CD4-positive, alpha-beta T cell (primary cell): ENCODE results near the gene AJUBA. TPM values are rescaled to one million over a fixed set of nuclear protein-coding genes. Genes with fewer than 3 reads are reported as not detected.

Experiments
- ATAC-seq: fragments of 200-7000 bp; cut with Tn5 transposase; one replicate; pipeline ENCODE4 v1.10.0; 2022; ENCODE audit warnings: mild to moderate bottlenecking; ENCODE audit not compliant: poor library complexity
- CTCF ChIA-PET: fragments of 350-600 bp; sonication (Branson Sonifier 250); formaldehyde crosslinking; loops from one replicate; lab custom pipeline; 2021; ENCODE audit warnings: antibody characterized with exemption, inconsistent platforms; lab: Charles Lee
- POLR2A ChIA-PET: fragments of 350-600 bp; sonication (Branson Sonifier 250); formaldehyde crosslinking; loops from one replicate; lab custom pipeline; 2021; ENCODE audit warnings: antibody characterized with exemption, inconsistent platforms; lab: Charles Lee
- DNase-seq, 14 experiments: peaks; one replicate each; pipeline ENCODE4 v3.0.0-alpha.2; 2013 to 2020; ENCODE audit warnings: mixed read lengths in 2 of 14
- H3K27ac ChIP-seq, 2 donors: one replicate each; pipeline versions ENCODE4 v1.5.1 to v1.7.0; 2013; ENCODE audit warnings: low read length in 2 of 2, low read depth in 1 of 2, mild to moderate bottlenecking in 1 of 2
- H3K27me3 ChIP-seq, 2 experiments: 1 replicate in 1 of 2; 2 replicates in 1 of 2; pipeline versions ENCODE4 v1.6.1 to v1.7.0; 2013; ENCODE audit warnings: low read length in 2 of 2, control low read depth in 1 of 2, mild to moderate bottlenecking in 1 of 2, moderate library complexity in 1 of 2; ENCODE audit not compliant: insufficient read depth in 2 of 2, control insufficient read depth in 1 of 2
- H3K36me3 ChIP-seq: one replicate; pipeline ENCODE4 v1.6.1; 2013; ENCODE audit warnings: low read length, control low read depth; ENCODE audit not compliant: insufficient read depth
- H3K4me1 ChIP-seq: one replicate; pipeline ENCODE4 v1.6.1; 2013; ENCODE audit warnings: low read length, control low read depth; ENCODE audit not compliant: insufficient read depth
- H3K4me3 ChIP-seq: one replicate; pipeline ENCODE4 v1.5.1; 2013; ENCODE audit warnings: mild to moderate bottlenecking, low read length, moderate library complexity
- H3K9me3 ChIP-seq, 2 experiments: 1 replicate in 1 of 2; 2 replicates in 1 of 2; pipeline versions ENCODE4 v1.6.1 to v1.7.0; 2013; ENCODE audit warnings: low read length in 2 of 2, mild to moderate bottlenecking in 2 of 2, control low read depth in 1 of 2, moderate library complexity in 1 of 2; ENCODE audit not compliant: control insufficient read depth in 1 of 2, insufficient read depth in 1 of 2
- H3K27ac Mint-ChIP-seq: one replicate; pipeline ENCODE4 v1.8.0; 2020; ENCODE audit warnings: mixed read lengths
- H3K27me3 Mint-ChIP-seq: one replicate; pipeline ENCODE4 v1.8.0; 2021; ENCODE audit warnings: mixed read lengths
- H3K36me3 Mint-ChIP-seq: one replicate; pipeline ENCODE4 v1.8.0; 2021; ENCODE audit warnings: low read depth, mixed read lengths
- H3K4me1 Mint-ChIP-seq: one replicate; pipeline ENCODE4 v1.8.0; 2021; ENCODE audit warnings: low read depth, mixed read lengths
- H3K4me3 Mint-ChIP-seq: one replicate; pipeline ENCODE4 v1.8.0; 2020; ENCODE audit warnings: mild to moderate bottlenecking, mixed read lengths
- H3K9me3 Mint-ChIP-seq: one replicate; pipeline ENCODE4 v1.8.0; 2020; ENCODE audit warnings: mixed read lengths
- intact Hi-C, 2 experiments: fragments of 100-400 bp; cut with DNase I in 1 of 2; cut with micrococcal nuclease in 1 of 2; formaldehyde crosslinking; loops; one replicate each; pipeline versions ENCODE4 v1.15.1 to v1.9.0; 2023 to 2025; cut with DNase I, micrococcal nuclease
- total RNA-seq, 174 experiments: library from RNA in 2 of 174; stranded (reverse) in 2 of 174; gene quantifications; one replicate each; pipeline ENCODE4 v1.2.3 and lab custom pipeline; 2021 to 2026
- TF ChIP-seq, protein P1 (sequence below): fragments of 200-600 bp; IDR thresholded peaks from one replicate; pipeline ENCODE4 v1.8.0; 2022; ENCODE audit warnings: antibody characterized with exemption, mild to moderate bottlenecking

The AJUBA gene
- total RNA-seq, 2 experiments from 2014 or later: 0.67 to 1.1 TPM

DNA sequence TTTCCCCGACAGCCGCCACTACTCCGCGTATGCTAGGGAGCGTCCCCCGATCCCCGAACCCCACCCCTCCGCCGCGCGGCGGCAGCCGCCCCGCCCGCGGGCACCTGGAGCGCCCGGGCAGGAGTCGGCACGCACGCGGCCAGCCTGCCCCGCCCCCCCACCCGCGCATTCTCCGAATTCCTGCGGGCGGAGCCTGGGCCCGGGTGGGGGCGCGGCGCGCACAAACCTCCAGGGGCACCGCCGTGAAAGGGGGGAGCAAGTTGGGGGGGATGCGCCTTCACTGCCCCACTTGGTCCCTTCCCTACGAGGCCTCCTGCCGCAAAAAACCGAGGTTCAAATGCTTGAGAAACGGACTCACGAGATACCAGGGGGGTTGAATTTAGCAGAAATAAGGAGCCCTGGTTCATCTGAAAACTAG lies 1.7 kb downstream of the AJUBA start:
- Histone ChIP-seq H3K36me3 (no peaks in the 10 kb centered on the region), H3K27ac (no peak overlapping the region), H3K27me3 (peaks cover 4 to 5% of the 10 kb centered on the region in 2 experiments), H3K4me3 (peak overlapping the region; percentile 84), H3K9me3 (no peaks in the 10 kb centered on the region), H3K4me1 (peaks cover 34% of the 10 kb centered on the region)
- CTCF ChIA-PET: interaction anchor here (1.8 to 4.5 kb wide), 2 partner anchors 78 to 410 kb away, joined by 5 to 23 read pairs; partner anchors contain the start of gene CDH24
- ATAC-seq: peak; percentile 28
- TF ChIP-seq, protein P1, sequence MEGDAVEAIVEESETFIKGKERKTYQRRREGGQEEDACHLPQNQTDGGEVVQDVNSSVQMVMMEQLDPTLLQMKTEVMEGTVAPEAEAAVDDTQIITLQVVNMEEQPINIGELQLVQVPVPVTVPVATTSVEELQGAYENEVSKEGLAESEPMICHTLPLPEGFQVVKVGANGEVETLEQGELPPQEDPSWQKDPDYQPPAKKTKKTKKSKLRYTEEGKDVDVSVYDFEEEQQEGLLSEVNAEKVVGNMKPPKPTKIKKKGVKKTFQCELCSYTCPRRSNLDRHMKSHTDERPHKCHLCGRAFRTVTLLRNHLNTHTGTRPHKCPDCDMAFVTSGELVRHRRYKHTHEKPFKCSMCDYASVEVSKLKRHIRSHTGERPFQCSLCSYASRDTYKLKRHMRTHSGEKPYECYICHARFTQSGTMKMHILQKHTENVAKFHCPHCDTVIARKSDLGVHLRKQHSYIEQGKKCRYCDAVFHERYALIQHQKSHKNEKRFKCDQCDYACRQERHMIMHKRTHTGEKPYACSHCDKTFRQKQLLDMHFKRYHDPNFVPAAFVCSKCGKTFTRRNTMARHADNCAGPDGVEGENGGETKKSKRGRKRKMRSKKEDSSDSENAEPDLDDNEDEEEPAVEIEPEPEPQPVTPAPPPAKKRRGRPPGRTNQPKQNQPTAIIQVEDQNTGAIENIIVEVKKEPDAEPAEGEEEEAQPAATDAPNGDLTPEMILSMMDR: no peak
- DNase-seq: peak in 8 of 14 experiments; percentile 6 to 64 (median 33)
- no peaks in the 10 kb centered on the region for H3K27me3 Mint-ChIP-seq
- no peaks in the 10 kb centered on the region for H3K9me3 Mint-ChIP-seq
- POLR2A ChIA-PET: interaction anchor here (0.6 to 3.2 kb wide), 7 partner anchors 15 to 392 kb away, joined by 3 to 23 read pairs (median 4); partner anchors contain the start of genes DAD1, HAUS4 and RBM23
- H3K27ac Mint-ChIP-seq: no peak overlapping the region
- H3K4me3 Mint-ChIP-seq: peak overlapping the region; percentile 78
- intact Hi-C loops: loop anchor here in 1 of 2 experiments (2.0 to 10.0 kb wide), 3 partner anchors 50 to 423 kb away; partner anchors contain the start of gene SLC7A8
- H3K36me3 Mint-ChIP-seq: no peaks in the 10 kb centered on the region
- peaks cover 9% of the 10 kb centered on the region for H3K4me1 Mint-ChIP-seq

DNA sequence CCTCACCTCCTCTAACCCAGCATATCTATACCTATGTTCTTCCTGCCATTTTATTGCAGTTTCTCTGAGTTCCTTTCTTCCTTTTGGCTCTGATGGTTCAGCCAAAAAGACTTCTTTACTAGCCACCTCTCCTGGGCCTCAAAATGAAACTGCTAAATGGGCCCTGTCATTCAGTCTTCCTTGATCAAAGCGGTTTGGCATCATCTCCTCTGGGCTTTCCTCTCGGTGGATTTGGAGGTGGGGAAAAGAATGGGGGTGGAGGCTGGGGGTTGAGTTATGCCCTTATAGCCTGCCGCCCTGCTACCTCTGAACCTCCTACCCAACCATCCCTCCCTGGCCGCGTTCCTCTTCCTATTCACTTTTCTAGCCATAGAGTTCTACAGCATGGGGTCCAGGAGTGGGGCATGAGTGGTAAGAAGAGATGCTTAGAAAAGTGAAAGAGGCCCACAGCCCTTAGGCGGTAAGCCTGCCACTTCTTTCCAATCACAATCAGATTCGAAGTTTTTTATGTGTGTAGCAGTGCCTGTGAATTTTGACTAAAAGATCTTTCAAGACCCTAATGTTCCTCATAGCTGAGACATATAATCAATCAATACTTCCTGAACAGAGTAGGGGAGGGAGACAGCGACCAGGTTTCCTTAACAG lies 2.5 kb downstream of the AJUBA start:
- no peaks in the 10 kb centered on the region for H3K36me3 Mint-ChIP-seq
- H3K27ac Mint-ChIP-seq: peak overlapping the region; percentile 34
- no peaks in the 10 kb centered on the region for H3K36me3 ChIP-seq
- no peaks in the 10 kb centered on the region for H3K9me3 ChIP-seq
- no peaks in the 10 kb centered on the region for H3K9me3 Mint-ChIP-seq
- H3K4me3 ChIP-seq: no peak overlapping the region
- CTCF ChIA-PET: interaction anchor here (4.5 kb wide), 1 partner anchor 79 kb away, joined by 23 read pairs; the partner anchor contains the start of gene CDH24
- H3K4me1 ChIP-seq: peaks cover 34% of the 10 kb centered on the region
- H3K4me3 Mint-ChIP-seq: peak overlapping the region; percentile 78
- ATAC-seq (no peak), DNase-seq (no peak)
- peaks cover 9% of the 10 kb centered on the region for H3K4me1 Mint-ChIP-seq
- H3K27me3 Mint-ChIP-seq: no peaks in the 10 kb centered on the region
- intact Hi-C loops: loop anchor here in 1 of 2 experiments (2.0 to 10.0 kb wide), 3 partner anchors 49 to 423 kb away; partner anchors contain the start of gene SLC7A8
- TF ChIP-seq, protein P1: no peak
- no peak overlapping the region for H3K27ac ChIP-seq
- POLR2A ChIA-PET: no interaction called here
- peaks cover 4 to 5% of the 10 kb centered on the region in 2 experiments for H3K27me3 ChIP-seq

DNA sequence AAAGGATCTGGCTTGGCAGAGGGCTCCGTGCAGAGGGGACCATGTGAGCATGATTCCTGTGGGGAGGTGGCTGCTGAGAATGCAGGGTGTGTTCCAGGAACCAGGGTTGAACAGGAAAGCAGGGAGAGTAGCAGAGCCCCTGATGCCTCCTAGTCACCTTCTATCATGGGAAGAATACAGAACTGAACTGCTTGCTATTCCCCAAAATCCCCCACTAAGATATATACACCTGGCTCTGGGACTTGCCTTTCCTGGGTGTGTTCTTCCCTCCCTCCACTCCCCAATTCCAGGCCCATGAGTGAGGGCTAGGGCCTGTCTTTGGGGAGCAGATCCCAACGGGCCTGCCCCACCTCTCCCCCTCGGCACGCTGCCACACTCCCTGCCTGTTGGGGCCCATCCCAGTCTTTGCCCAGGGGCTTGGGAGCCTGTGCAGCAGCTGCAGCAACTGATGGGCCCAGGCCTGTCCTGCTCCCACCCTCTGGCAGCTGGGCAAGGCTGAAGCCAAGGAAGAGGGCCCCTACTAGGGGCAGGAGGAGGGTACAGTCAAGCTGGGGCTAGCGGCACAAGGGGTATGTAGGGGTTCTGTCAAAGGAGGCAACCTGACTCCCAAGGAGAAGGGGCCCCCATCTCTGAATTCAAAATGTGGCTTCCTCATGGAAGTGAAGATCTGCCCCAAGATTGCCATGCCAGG lies 3.2 kb downstream of the AJUBA start:
- peaks cover 4 to 5% of the 10 kb centered on the region in 2 experiments for H3K27me3 ChIP-seq
- peaks cover 34% of the 10 kb centered on the region for H3K4me1 ChIP-seq
- intact Hi-C loops: no loop called here
- no peak for ATAC-seq
- TF ChIP-seq, protein P1: no peak
- H3K9me3 ChIP-seq: no peaks in the 10 kb centered on the region
- no peak for DNase-seq
- no peaks in the 10 kb centered on the region for H3K27me3 Mint-ChIP-seq
- peak overlapping the region; percentile 73 for H3K4me3 Mint-ChIP-seq
- ChIA-PET POLR2A (no interaction called here), CTCF (no interaction called here)
- H3K4me3 ChIP-seq: no peak overlapping the region
- H3K36me3 Mint-ChIP-seq: no peaks in the 10 kb centered on the region
- no peaks in the 10 kb centered on the region for H3K9me3 Mint-ChIP-seq
- no peaks in the 10 kb centered on the region for H3K36me3 ChIP-seq
- H3K27ac Mint-ChIP-seq: no peak overlapping the region
- peaks cover 9% of the 10 kb centered on the region for H3K4me1 Mint-ChIP-seq
- no peak overlapping the region for H3K27ac ChIP-seq
